Measurements from ENCODE around the gene RASA1.
"Not testable (repeated sequence)": the region's sequence is repeated elsewhere in the genome, so short reads cannot be mapped to it uniquely, and the experiment has no call there.

GRCh38 chr5:87306090-87306489 lies 38.4 kb downstream of the RASA1 start:
- not testable (repeated sequence) for TF ChIP-seq CTCF (IDR thresholded peaks at IDR 0.05; ENCODE audit: low read depth, low read length, poor library complexity, severe bottlenecking); EZH2phosphoT487 (IDR thresholded peaks at IDR 0.05; ENCODE audit: borderline replicate concordance, low read length)

Data from DOHH2 (cell line).